MCF 10A (cell line): ENCODE data around the gene RFC2. TPM values are rescaled to one million over a fixed set of nuclear protein-coding genes. Genes with fewer than 3 reads are reported as not detected.

Experiments
- BruUV-seq: library from RNA; stranded (reverse); fragments of 400-500 nt; replicated peaks from 2 replicates; lab custom pipeline; 2021; lab: Mats Ljungman, UMichigan
- CTCF ChIA-PET: fragments of 300-600 bp; sonication (Branson Sonifier 250); formaldehyde crosslinking; extraction: SDS; loops from one replicate; lab custom pipeline; 2021; ENCODE audit warnings: antibody characterized with exemption, inconsistent platforms; lab: Yijun Ruan, JAX
- POLR2A ChIA-PET: fragments of 300-600, 350-650 bp; sonication (Branson Sonifier 250); formaldehyde crosslinking; extraction: SDS; loops from one replicate; lab custom pipeline; 2020; ENCODE audit warnings: antibody characterized with exemption, inconsistent platforms; lab: Yijun Ruan, JAX
- DNase-seq: peaks from one replicate; pipeline ENCODE4 v3.0.0-alpha.2; 2018; ENCODE audit not compliant: unreplicated experiment
- H3K27ac Mint-ChIP-seq: one replicate; pipeline ENCODE4 v1.8.0; 2022; ENCODE audit warnings: mild to moderate bottlenecking, low read depth, mixed read lengths; ENCODE audit not compliant: unreplicated experiment
- H3K27me3 Mint-ChIP-seq: one replicate; pipeline ENCODE4 v1.8.0; 2022; ENCODE audit warnings: mixed read lengths; ENCODE audit not compliant: insufficient read depth, unreplicated experiment
- H3K36me3 Mint-ChIP-seq: one replicate; pipeline ENCODE4 v1.8.0; 2022; ENCODE audit warnings: mild to moderate bottlenecking, moderate library complexity, mixed read lengths; ENCODE audit not compliant: insufficient read depth, unreplicated experiment
- H3K4me1 Mint-ChIP-seq: one replicate; pipeline ENCODE4 v1.8.0; 2022; ENCODE audit warnings: mixed read lengths; ENCODE audit not compliant: insufficient read depth, unreplicated experiment
- H3K4me3 Mint-ChIP-seq: one replicate; pipeline ENCODE4 v1.8.0; 2022; ENCODE audit warnings: mild to moderate bottlenecking, moderate library complexity, mixed read lengths; ENCODE audit not compliant: unreplicated experiment
- H3K9me3 Mint-ChIP-seq: one replicate; pipeline ENCODE4 v1.8.0; 2022; ENCODE audit warnings: mixed read lengths; ENCODE audit not compliant: unreplicated experiment
- intact Hi-C: fragments of 100-400 bp; cut with micrococcal nuclease; formaldehyde crosslinking; loops from 2 replicates; pipeline ENCODE4 v1.14.1; 2022
- total RNA-seq: library from RNA; stranded (reverse); gene quantifications from 2 replicates; pipeline ENCODE4 v1.2.3, GENCODE V29; 2022
- TF ChIP-seq, protein P1 (sequence below): fragments of 200-600 bp; IDR thresholded peaks from one replicate; pipeline ENCODE4 v1.8.0; 2022; ENCODE audit warnings: antibody characterized with exemption, mild to moderate bottlenecking; ENCODE audit not compliant: unreplicated experiment

The RFC2 gene
- total RNA-seq, 1 experiment from 2014 or later = 35.0 TPM

DNA sequence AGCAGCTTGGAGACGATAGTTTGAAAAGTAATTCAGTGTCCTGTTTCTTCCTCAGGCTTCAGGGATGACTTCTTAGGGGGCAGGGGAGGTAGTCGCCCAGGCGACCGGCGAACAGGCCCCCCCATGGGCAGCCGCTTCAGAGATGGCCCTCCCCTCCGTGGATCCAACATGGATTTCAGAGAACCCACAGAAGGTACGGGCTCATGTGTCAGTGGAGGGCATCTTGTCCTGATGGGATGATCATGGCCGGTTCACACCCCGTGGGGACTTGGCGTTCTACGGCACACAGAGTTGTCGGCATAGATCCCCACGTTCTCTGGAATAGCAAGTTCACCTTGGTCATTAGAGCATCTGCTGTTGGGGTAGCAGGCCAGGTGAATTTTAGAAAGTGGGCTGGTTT, 59.5 kb downstream of the RFC2 start:
- BruUV-seq = no TSS peak
- TF ChIP-seq, protein P1, sequence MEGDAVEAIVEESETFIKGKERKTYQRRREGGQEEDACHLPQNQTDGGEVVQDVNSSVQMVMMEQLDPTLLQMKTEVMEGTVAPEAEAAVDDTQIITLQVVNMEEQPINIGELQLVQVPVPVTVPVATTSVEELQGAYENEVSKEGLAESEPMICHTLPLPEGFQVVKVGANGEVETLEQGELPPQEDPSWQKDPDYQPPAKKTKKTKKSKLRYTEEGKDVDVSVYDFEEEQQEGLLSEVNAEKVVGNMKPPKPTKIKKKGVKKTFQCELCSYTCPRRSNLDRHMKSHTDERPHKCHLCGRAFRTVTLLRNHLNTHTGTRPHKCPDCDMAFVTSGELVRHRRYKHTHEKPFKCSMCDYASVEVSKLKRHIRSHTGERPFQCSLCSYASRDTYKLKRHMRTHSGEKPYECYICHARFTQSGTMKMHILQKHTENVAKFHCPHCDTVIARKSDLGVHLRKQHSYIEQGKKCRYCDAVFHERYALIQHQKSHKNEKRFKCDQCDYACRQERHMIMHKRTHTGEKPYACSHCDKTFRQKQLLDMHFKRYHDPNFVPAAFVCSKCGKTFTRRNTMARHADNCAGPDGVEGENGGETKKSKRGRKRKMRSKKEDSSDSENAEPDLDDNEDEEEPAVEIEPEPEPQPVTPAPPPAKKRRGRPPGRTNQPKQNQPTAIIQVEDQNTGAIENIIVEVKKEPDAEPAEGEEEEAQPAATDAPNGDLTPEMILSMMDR = no peak
- POLR2A ChIA-PET = no interaction called here
- H3K27me3 Mint-ChIP-seq = no peaks in the 10 kb centered on the region
- CTCF ChIA-PET = interaction anchor here (0.5 to 2.2 kb wide), 5 partner anchors 12 to 214 kb away, joined by 3 to 23 read pairs (median 5); no protein-coding TSS in a partner anchor
- no peaks in the 10 kb centered on the region for H3K9me3 Mint-ChIP-seq
- H3K4me3 Mint-ChIP-seq = no peak overlapping the region
- intact Hi-C loops = no loop called here
- H3K4me1 Mint-ChIP-seq = no peaks in the 10 kb centered on the region
- no peak for DNase-seq
- H3K36me3 Mint-ChIP-seq = peaks cover 95% of the 10 kb centered on the region
- no peak overlapping the region for H3K27ac Mint-ChIP-seq

- POLR2A ChIA-PET = interaction anchor here (0.5 to 1.3 kb wide), 3 partner anchors 11 to 19 kb away, joined by 3 to 10 read pairs (median 4); no protein-coding TSS in a partner anchor
- no peaks in the 10 kb centered on the region for H3K9me3 Mint-ChIP-seq
- intact Hi-C loops = no loop called here
- no peak overlapping the region for H3K4me3 Mint-ChIP-seq
- DNase-seq = no peak
- H3K36me3 Mint-ChIP-seq = peaks cover 96% of the 10 kb centered on the region
- H3K27ac Mint-ChIP-seq = no peak overlapping the region
- TF ChIP-seq, protein P1 = no peak
- no TSS peak for BruUV-seq
- CTCF ChIA-PET = interaction anchor here (0.5 to 2.2 kb wide), 5 partner anchors 11 to 215 kb away, joined by 3 to 23 read pairs (median 5); no protein-coding TSS in a partner anchor
- no peaks in the 10 kb centered on the region for H3K4me1 Mint-ChIP-seq
- no peaks in the 10 kb centered on the region for H3K27me3 Mint-ChIP-seq
Measured at GRCh38 chr7:74193913-74194312, 60.3 kb downstream of the RFC2 start.

DNA sequence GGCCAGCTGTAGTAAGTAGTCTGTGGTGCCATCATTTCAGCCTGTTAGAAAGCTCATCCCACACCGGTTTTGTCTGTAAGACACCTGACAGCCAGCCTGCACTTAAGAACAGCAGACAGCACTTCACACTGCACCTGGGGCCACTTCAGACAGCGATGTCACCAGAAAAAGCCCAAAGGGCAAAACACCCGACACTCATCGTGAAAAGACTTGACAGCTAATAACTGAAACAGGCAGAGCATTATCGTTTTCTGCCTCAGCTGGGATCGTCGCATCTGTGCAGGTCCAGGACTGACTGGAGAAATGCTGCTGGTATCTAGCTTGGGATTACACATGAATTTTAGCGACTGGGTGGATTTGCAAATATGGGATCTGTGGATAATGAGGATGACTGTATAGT, 61.1 kb downstream of the RFC2 start:
- ChIA-PET POLR2A (interaction anchor here (1.1 to 1.3 kb wide), 2 partner anchors 10 to 18 kb away, joined by 4 to 10 read pairs; no protein-coding TSS in a partner anchor), CTCF (interaction anchor here (0.7 to 2.2 kb wide), 7 partner anchors 10 to 1344 kb away, joined by 3 to 23 read pairs (median 5); no protein-coding TSS in a partner anchor)
- TF ChIP-seq, protein P1 = no peak
- Mint-ChIP-seq H3K4me3 (no peak overlapping the region), H3K4me1 (peaks cover 3% of the 10 kb centered on the region), H3K9me3 (no peaks in the 10 kb centered on the region), H3K27me3 (no peaks in the 10 kb centered on the region), H3K36me3 (peaks cover 99% of the 10 kb centered on the region), H3K27ac (no peak overlapping the region)
- DNase-seq = no peak
- intact Hi-C loops = no loop called here
- no TSS peak for BruUV-seq

DNA sequence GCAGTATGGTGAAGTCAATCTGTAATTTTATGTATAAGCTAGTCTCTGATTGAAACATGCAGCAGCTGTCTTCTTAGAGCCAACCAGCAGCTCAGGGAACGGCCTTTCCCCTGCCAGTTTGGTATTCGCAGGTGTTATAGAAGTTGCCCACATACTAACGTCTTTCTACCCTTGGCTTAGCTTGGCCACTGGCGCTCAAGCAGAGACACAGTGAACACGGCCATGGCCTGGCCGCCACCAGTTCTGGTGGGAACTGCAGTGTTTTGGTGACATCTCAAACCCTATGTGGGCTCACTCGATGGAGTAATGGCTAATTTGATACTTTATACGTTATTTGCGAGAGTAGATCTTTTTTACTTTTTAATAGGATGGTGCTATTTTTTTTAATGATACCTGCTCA, 63.0 kb downstream of the RFC2 start:
- no TSS peak for BruUV-seq
- TF ChIP-seq, protein P1 = no peak
- intact Hi-C loops = no loop called here
- Mint-ChIP-seq H3K27me3 (no peaks in the 10 kb centered on the region), H3K27ac (no peak overlapping the region), H3K4me1 (peaks cover 10% of the 10 kb centered on the region), H3K9me3 (no peaks in the 10 kb centered on the region), H3K4me3 (no peak overlapping the region), H3K36me3 (peaks cover 99% of the 10 kb centered on the region)
- ChIA-PET CTCF (interaction anchor here (0.6 to 3.1 kb wide), 9 partner anchors 11 to 261 kb away, joined by 3 to 12 read pairs (median 3); no protein-coding TSS in a partner anchor), POLR2A (interaction anchor here (0.8 kb wide), 1 partner anchor 106 kb away, joined by 3 read pairs; no protein-coding TSS in a partner anchor)
- no peak for DNase-seq
